ENCODE results near the gene RNF6. TPM values are rescaled to one million over a fixed set of nuclear protein-coding genes. Genes with fewer than 3 reads are reported as not detected.

Gene RNF6
- polyA plus RNA-seq, 1 of the 3 experiments (the other 2 are of a cell fraction) = 13.8 TPM

DNA sequence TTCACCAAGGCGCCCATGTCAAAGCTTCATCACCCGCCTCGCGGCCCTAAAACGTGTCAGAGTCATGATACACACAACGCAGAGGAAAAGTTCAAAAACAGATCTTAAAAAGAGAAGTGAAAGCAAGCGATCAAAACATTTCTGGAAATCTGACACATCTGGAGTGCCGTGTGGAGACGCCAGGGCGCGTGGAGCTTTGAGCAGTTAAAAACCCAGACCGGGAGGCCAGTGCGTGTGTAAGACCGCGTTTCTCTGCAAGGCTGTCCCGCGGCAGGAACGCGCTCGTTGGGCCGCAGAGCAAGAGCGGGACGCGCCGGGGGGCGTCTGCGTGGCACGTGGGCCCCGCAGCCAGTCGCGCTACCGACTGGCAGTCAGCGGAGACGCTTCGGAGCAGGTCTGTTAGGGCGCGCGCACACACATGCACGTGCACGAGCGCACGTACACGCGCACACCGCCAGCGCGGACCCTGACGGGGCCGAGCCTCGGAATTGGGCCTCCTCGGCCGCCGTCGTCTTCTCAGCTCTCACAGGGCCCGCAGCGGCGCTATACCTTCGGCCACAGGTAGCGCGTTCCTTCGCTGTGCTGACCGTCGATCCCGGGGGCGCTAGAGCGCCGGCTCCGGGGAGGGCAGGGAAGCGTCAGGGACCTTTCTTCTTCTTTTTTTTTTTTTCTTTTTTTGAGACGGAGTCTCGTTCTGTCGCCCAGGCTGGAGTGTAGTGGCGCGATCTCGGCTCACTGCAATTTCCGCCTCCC is 35.8 kb downstream of the RNF6 start:
- Histone ChIP-seq H3K79me2 (ENCODE audit: insufficient read depth) (no peaks in the 10 kb centered on the region), H3K4me2 (peak overlapping the region; percentile 87), H2AFZ (ENCODE audit: low read depth) (peak overlapping the region; percentile 93), H3K36me3 (replicated peaks in 1 of 2; ENCODE audit: control insufficient read depth in 1 of 2, insufficient read depth in 2 of 2, low read length in 1 of 2) (no peaks in the 10 kb centered on the region), H3K9ac (peak overlapping the region; percentile 33; the same call in 1 of the 2 replicates), H3K4me3 (ENCODE audit: low read depth in 2 of 2, low read length in 1 of 2) (peak overlapping the region; percentile 60 to 63), H3K4me1 (ENCODE audit: control insufficient read depth in 1 of 2, insufficient read depth in 2 of 2, low read depth in 1 of 2, low read length in 1 of 2) (peaks cover 0 to 6% of the 10 kb centered on the region in 2 experiments; a peak in 1 of 4 replicates), H3K9me2 (no peaks in the 10 kb centered on the region), H3F3A (replicated peaks; ENCODE audit: insufficient read depth) (peaks cover 9% of the 10 kb centered on the region), H3K27ac (ENCODE audit: low read depth in 2 of 2, low read length in 1 of 2) (peak overlapping the region; percentile 12 to 25; a peak in 2 of 4 replicates), H3K27me3 (ENCODE audit: insufficient read depth) (no peaks in the 10 kb centered on the region), H3K9me3 (no peaks in the 10 kb centered on the region), H4K20me1 (ENCODE audit: insufficient read depth) (no peaks in the 10 kb centered on the region)
- CTCF ChIA-PET = interaction anchor here (0.7 to 4.3 kb wide), 35 partner anchors 10 to 744 kb away, joined by 3 to 105 read pairs (median 5); no protein-coding TSS in a partner anchor
- POLR2A ChIA-PET = no interaction called here
- 13% methylated on average over 45 of the region's 76 CpGs for WGBS (ENCODE audit: low lambda C conversion rate)
- peak; percentile 90 for DNase-seq
- TF ChIP-seq NRF1 (IDR thresholded peaks at IDR 0.05; ENCODE audit: low read depth, low read length) (peak; percentile 27; the same call in 1 of the 2 replicates), POLR2AphosphoS5 (IDR thresholded peaks at IDR 0.05; ENCODE audit: low read depth, low read length) (0 out of 2 replicates have a peak, but pooled peaks have one; percentile 30), TEAD4 (IDR thresholded peaks at IDR 0.05; ENCODE audit: borderline replicate concordance, insufficient read depth) (no peak), TCF12 (IDR thresholded peaks at IDR 0.05) (no peak), MEF2A (IDR thresholded peaks at IDR 0.05; ENCODE audit: borderline replicate concordance, low read depth) (no peak), FOXJ3 (CRISPR knock-in tag; IDR thresholded peaks at IDR 0.05) (no peak), CHD2 (IDR thresholded peaks at IDR 0.05; ENCODE audit: low read length, partially characterized antibody) (peak; percentile 30), FOSL2 (IDR thresholded peaks at IDR 0.05; ENCODE audit: borderline replicate concordance, low read depth) (no peak), MXI1 (IDR thresholded peaks at IDR 0.05; ENCODE audit: low read depth, low read length) (peak; percentile 82), RXRA (IDR thresholded peaks at IDR 0.05; ENCODE audit: borderline replicate concordance, low read depth) (no peak), TAF1 (IDR thresholded peaks at IDR 0.05; ENCODE audit: borderline replicate concordance, low read depth, low read length) (no peak), ELF1 (IDR thresholded peaks at IDR 0.05) (0 out of 2 replicates have a peak, but pooled peaks have one; percentile 10), EZH2phosphoT487 (IDR thresholded peaks at IDR 0.05; ENCODE audit: borderline replicate concordance, low read depth) (no peak), RCOR1 (IDR thresholded peaks at IDR 0.05; ENCODE audit: low read length) (no peak), GATA2 (CRISPR knock-in tag; IDR thresholded peaks at IDR 0.05) (no peak), NFIC (IDR thresholded peaks at IDR 0.05; ENCODE audit: borderline replicate concordance) (no peak), SMC3 (IDR thresholded peaks at IDR 0.05; ENCODE audit: low read depth, low read length) (0 out of 2 replicates have a peak, but pooled peaks have one; percentile 23), FOXM1 (IDR thresholded peaks at IDR 0.05; ENCODE audit: low read depth) (no peak), SIN3A (IDR thresholded peaks at IDR 0.05; ENCODE audit: borderline replicate concordance, low read depth, low read length) (no peak), JUND (IDR thresholded peaks at IDR 0.05) (no peak)
- TF ChIP-seq, protein P1, sequence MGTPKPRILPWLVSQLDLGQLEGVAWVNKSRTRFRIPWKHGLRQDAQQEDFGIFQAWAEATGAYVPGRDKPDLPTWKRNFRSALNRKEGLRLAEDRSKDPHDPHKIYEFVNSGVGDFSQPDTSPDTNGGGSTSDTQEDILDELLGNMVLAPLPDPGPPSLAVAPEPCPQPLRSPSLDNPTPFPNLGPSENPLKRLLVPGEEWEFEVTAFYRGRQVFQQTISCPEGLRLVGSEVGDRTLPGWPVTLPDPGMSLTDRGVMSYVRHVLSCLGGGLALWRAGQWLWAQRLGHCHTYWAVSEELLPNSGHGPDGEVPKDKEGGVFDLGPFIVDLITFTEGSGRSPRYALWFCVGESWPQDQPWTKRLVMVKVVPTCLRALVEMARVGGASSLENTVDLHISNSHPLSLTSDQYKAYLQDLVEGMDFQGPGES (IDR thresholded peaks at IDR 0.05; ENCODE audit: low read depth, low read length) = no peak
- TF ChIP-seq, protein P2, sequence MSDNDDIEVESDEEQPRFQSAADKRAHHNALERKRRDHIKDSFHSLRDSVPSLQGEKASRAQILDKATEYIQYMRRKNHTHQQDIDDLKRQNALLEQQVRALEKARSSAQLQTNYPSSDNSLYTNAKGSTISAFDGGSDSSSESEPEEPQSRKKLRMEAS (IDR thresholded peaks at IDR 0.05; ENCODE audit: low read depth) = peak; percentile 90
- TF ChIP-seq, protein P3, sequence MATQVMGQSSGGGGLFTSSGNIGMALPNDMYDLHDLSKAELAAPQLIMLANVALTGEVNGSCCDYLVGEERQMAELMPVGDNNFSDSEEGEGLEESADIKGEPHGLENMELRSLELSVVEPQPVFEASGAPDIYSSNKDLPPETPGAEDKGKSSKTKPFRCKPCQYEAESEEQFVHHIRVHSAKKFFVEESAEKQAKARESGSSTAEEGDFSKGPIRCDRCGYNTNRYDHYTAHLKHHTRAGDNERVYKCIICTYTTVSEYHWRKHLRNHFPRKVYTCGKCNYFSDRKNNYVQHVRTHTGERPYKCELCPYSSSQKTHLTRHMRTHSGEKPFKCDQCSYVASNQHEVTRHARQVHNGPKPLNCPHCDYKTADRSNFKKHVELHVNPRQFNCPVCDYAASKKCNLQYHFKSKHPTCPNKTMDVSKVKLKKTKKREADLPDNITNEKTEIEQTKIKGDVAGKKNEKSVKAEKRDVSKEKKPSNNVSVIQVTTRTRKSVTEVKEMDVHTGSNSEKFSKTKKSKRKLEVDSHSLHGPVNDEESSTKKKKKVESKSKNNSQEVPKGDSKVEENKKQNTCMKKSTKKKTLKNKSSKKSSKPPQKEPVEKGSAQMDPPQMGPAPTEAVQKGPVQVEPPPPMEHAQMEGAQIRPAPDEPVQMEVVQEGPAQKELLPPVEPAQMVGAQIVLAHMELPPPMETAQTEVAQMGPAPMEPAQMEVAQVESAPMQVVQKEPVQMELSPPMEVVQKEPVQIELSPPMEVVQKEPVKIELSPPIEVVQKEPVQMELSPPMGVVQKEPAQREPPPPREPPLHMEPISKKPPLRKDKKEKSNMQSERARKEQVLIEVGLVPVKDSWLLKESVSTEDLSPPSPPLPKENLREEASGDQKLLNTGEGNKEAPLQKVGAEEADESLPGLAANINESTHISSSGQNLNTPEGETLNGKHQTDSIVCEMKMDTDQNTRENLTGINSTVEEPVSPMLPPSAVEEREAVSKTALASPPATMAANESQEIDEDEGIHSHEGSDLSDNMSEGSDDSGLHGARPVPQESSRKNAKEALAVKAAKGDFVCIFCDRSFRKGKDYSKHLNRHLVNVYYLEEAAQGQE (IDR thresholded peaks at IDR 0.05; ENCODE audit: low read depth, low read length) = no peak
- TF ChIP-seq, protein P4, sequence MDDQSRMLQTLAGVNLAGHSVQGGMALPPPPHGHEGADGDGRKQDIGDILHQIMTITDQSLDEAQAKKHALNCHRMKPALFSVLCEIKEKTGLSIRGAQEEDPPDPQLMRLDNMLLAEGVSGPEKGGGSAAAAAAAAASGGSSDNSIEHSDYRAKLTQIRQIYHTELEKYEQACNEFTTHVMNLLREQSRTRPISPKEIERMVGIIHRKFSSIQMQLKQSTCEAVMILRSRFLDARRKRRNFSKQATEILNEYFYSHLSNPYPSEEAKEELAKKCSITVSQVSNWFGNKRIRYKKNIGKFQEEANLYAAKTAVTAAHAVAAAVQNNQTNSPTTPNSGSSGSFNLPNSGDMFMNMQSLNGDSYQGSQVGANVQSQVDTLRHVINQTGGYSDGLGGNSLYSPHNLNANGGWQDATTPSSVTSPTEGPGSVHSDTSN (IDR thresholded peaks at IDR 0.05) = no peak
- TF ChIP-seq, protein P5, sequence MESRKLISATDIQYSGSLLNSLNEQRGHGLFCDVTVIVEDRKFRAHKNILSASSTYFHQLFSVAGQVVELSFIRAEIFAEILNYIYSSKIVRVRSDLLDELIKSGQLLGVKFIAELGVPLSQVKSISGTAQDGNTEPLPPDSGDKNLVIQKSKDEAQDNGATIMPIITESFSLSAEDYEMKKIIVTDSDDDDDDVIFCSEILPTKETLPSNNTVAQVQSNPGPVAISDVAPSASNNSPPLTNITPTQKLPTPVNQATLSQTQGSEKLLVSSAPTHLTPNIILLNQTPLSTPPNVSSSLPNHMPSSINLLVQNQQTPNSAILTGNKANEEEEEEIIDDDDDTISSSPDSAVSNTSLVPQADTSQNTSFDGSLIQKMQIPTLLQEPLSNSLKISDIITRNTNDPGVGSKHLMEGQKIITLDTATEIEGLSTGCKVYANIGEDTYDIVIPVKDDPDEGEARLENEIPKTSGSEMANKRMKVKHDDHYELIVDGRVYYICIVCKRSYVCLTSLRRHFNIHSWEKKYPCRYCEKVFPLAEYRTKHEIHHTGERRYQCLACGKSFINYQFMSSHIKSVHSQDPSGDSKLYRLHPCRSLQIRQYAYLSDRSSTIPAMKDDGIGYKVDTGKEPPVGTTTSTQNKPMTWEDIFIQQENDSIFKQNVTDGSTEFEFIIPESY (IDR thresholded peaks at IDR 0.05; ENCODE audit: borderline replicate concordance, low read depth) = 0 out of 2 replicates have a peak, but pooled peaks have one; percentile 17
